ENCODE measurements around the gene SLC24A1. TPM values are rescaled to one million over a fixed set of nuclear protein-coding genes. Genes with fewer than 3 reads are reported as not detected.

Gene SLC24A1
- total RNA-seq, 1 experiment from 2014 or later: 2.8 TPM

- no peak overlapping the region for H3K4me3 ChIP-seq (ENCODE audit: insufficient read depth, low read depth, low read length)
- H3K36me3 ChIP-seq (replicated peaks; ENCODE audit: control insufficient read depth, insufficient read depth, low read length): no peaks in the 10 kb centered on the region
- no peaks in the 10 kb centered on the region for H3K27me3 ChIP-seq (ENCODE audit: control insufficient read depth, insufficient read depth, low read length)
- DNase-seq: no peak
These were observed 31.6 kb downstream of the SLC24A1 start for GRCh38 chr15:65653341-65653740.

- DNase-seq: no peak
- H3K27me3 ChIP-seq (ENCODE audit: control insufficient read depth, insufficient read depth, low read length): no peaks in the 10 kb centered on the region
- no peak overlapping the region for H3K4me3 ChIP-seq (ENCODE audit: insufficient read depth, low read depth, low read length)
- H3K36me3 ChIP-seq (replicated peaks; ENCODE audit: control insufficient read depth, insufficient read depth, low read length): no peaks in the 10 kb centered on the region
These were observed 32.2 kb downstream of the SLC24A1 start for GRCh38 chr15:65653801-65654521.

GRCh38 chr15:65655026-65655425, 33.3 kb downstream of the SLC24A1 start:
- Histone ChIP-seq H3K36me3 (replicated peaks; ENCODE audit: control insufficient read depth, insufficient read depth, low read length) (no peaks in the 10 kb centered on the region), H3K4me3 (ENCODE audit: insufficient read depth, low read depth, low read length) (no peak overlapping the region), H3K27me3 (ENCODE audit: control insufficient read depth, insufficient read depth, low read length) (no peaks in the 10 kb centered on the region)
- no peak for DNase-seq

- Histone ChIP-seq H3K36me3 (replicated peaks; ENCODE audit: control insufficient read depth, insufficient read depth, low read length) (no peaks in the 10 kb centered on the region), H3K27me3 (ENCODE audit: control insufficient read depth, insufficient read depth, low read length) (no peaks in the 10 kb centered on the region), H3K4me3 (ENCODE audit: insufficient read depth, low read depth, low read length) (no peak overlapping the region)
- DNase-seq: no peak
These were observed 33.7 kb downstream of the SLC24A1 start for GRCh38 chr15:65655457-65655856.

- Histone ChIP-seq H3K27me3 (ENCODE audit: control insufficient read depth, insufficient read depth, low read length) (no peaks in the 10 kb centered on the region), H3K4me3 (ENCODE audit: insufficient read depth, low read depth, low read length) (no peak overlapping the region), H3K36me3 (replicated peaks; ENCODE audit: control insufficient read depth, insufficient read depth, low read length) (no peaks in the 10 kb centered on the region)
- DNase-seq: no peak
These were observed 37.8 kb downstream of the SLC24A1 start for GRCh38 chr15:65659502-65660052.

- no peaks in the 10 kb centered on the region for H3K27me3 ChIP-seq (ENCODE audit: control insufficient read depth, insufficient read depth, low read length)
- H3K4me3 ChIP-seq (ENCODE audit: insufficient read depth, low read depth, low read length): no peak overlapping the region
- H3K36me3 ChIP-seq (replicated peaks; ENCODE audit: control insufficient read depth, insufficient read depth, low read length): no peaks in the 10 kb centered on the region
- DNase-seq: no peak
These were observed 39.2 kb downstream of the SLC24A1 start for GRCh38 chr15:65660927-65661326.

- Histone ChIP-seq H3K36me3 (replicated peaks; ENCODE audit: control insufficient read depth, insufficient read depth, low read length) (no peaks in the 10 kb centered on the region), H3K27me3 (ENCODE audit: control insufficient read depth, insufficient read depth, low read length) (no peaks in the 10 kb centered on the region), H3K4me3 (ENCODE audit: insufficient read depth, low read depth, low read length) (no peak overlapping the region)
- DNase-seq: no peak
These were observed 41.8 kb downstream of the SLC24A1 start for GRCh38 chr15:65663521-65663920.

- no peaks in the 10 kb centered on the region for H3K27me3 ChIP-seq (ENCODE audit: control insufficient read depth, insufficient read depth, low read length)
- H3K36me3 ChIP-seq (replicated peaks; ENCODE audit: control insufficient read depth, insufficient read depth, low read length): no peaks in the 10 kb centered on the region
- no peak for DNase-seq
- no peak overlapping the region for H3K4me3 ChIP-seq (ENCODE audit: insufficient read depth, low read depth, low read length)
These were observed 44.5 kb downstream of the SLC24A1 start for GRCh38 chr15:65666257-65666656.

GRCh38 chr15:65675551-65675950, 53.8 kb downstream of the SLC24A1 start:
- Histone ChIP-seq H3K36me3 (replicated peaks; ENCODE audit: control insufficient read depth, insufficient read depth, low read length) (no peaks in the 10 kb centered on the region), H3K4me3 (ENCODE audit: insufficient read depth, low read depth, low read length) (no peak overlapping the region), H3K27me3 (ENCODE audit: control insufficient read depth, insufficient read depth, low read length) (no peaks in the 10 kb centered on the region)
- no peak for DNase-seq

GRCh38 chr15:65676123-65676522, 54.4 kb downstream of the SLC24A1 start:
- no peaks in the 10 kb centered on the region for H3K36me3 ChIP-seq (replicated peaks; ENCODE audit: control insufficient read depth, insufficient read depth, low read length)
- no peaks in the 10 kb centered on the region for H3K27me3 ChIP-seq (ENCODE audit: control insufficient read depth, insufficient read depth, low read length)
- H3K4me3 ChIP-seq (ENCODE audit: insufficient read depth, low read depth, low read length): no peak overlapping the region
- DNase-seq: no peak

GRCh38 chr15:65680544-65680943, 58.8 kb downstream of the SLC24A1 start:
- no peak for DNase-seq
- Histone ChIP-seq H3K27me3 (ENCODE audit: control insufficient read depth, insufficient read depth, low read length) (no peaks in the 10 kb centered on the region), H3K4me3 (ENCODE audit: insufficient read depth, low read depth, low read length) (no peak overlapping the region), H3K36me3 (replicated peaks; ENCODE audit: control insufficient read depth, insufficient read depth, low read length) (no peaks in the 10 kb centered on the region)

GRCh38 chr15:65682404-65682911, 60.7 kb downstream of the SLC24A1 start:
- DNase-seq: no peak
- no peaks in the 10 kb centered on the region for H3K36me3 ChIP-seq (replicated peaks; ENCODE audit: control insufficient read depth, insufficient read depth, low read length)
- no peaks in the 10 kb centered on the region for H3K27me3 ChIP-seq (ENCODE audit: control insufficient read depth, insufficient read depth, low read length)

GRCh38 chr15:65688462-65688861, 66.7 kb downstream of the SLC24A1 start:
- Histone ChIP-seq H3K27me3 (ENCODE audit: control insufficient read depth, insufficient read depth, low read length) (no peaks in the 10 kb centered on the region), H3K36me3 (replicated peaks; ENCODE audit: control insufficient read depth, insufficient read depth, low read length) (no peaks in the 10 kb centered on the region), H3K4me3 (ENCODE audit: insufficient read depth, low read depth, low read length) (no peak overlapping the region)
- DNase-seq: no peak

More at GRCh38 chr15:65682404-65682911, 60.7 kb downstream of the SLC24A1 start:
- H3K4me3 ChIP-seq (ENCODE audit: insufficient read depth, low read depth, low read length): no peak overlapping the region

- no peak for DNase-seq
These were observed 68.4 kb downstream of the SLC24A1 start for GRCh38 chr15:65690173-65690572.

GRCh38 chr15:65690778-65691177, 69.0 kb downstream of the SLC24A1 start:
- Histone ChIP-seq H3K27me3 (ENCODE audit: control insufficient read depth, insufficient read depth, low read length) (no peaks in the 10 kb centered on the region), H3K4me3 (ENCODE audit: insufficient read depth, low read depth, low read length) (no peak overlapping the region)
- DNase-seq: no peak

More at GRCh38 chr15:65690173-65690572, 68.4 kb downstream of the SLC24A1 start:
- no peak overlapping the region for H3K4me3 ChIP-seq (ENCODE audit: insufficient read depth, low read depth, low read length)
- no peaks in the 10 kb centered on the region for H3K36me3 ChIP-seq (replicated peaks; ENCODE audit: control insufficient read depth, insufficient read depth, low read length)
- H3K27me3 ChIP-seq (ENCODE audit: control insufficient read depth, insufficient read depth, low read length): no peaks in the 10 kb centered on the region

More at GRCh38 chr15:65690778-65691177, 69.0 kb downstream of the SLC24A1 start:
- no peaks in the 10 kb centered on the region for H3K36me3 ChIP-seq (replicated peaks; ENCODE audit: control insufficient read depth, insufficient read depth, low read length)
